ENCODE measurements around the gene ARL2.

The ARL2 gene

GRCh38 chr11:65058419-65059054, 44.6 kb downstream of the ARL2 start, which contains the start of gene NAALADL1:
NAALADL1 (minus strand) TSS chr11:65058553; CDS start chr11:65058521, 32 bp downstream.
- no peak for DNase-seq (ENCODE audit: extremely low spot score)
- TF ChIP-seq TARDBP (IDR thresholded peaks at IDR 0.05) (no peak), BHLHE40 (IDR thresholded peaks at IDR 0.05; ENCODE audit: borderline replicate concordance) (no peak), CTBP1 (IDR thresholded peaks at IDR 0.05; ENCODE audit: borderline replicate concordance) (no peak), PKNOX1 (IDR thresholded peaks at IDR 0.05) (no peak), ELF4 (IDR thresholded peaks at IDR 0.05) (no peak), HDGF (IDR thresholded peaks at IDR 0.05; ENCODE audit: borderline replicate concordance) (no peak), L3MBTL2 (conservative IDR thresholded peaks at IDR 0.05) (no peak)
- POLR2A ChIA-PET, result interaction anchor here (0.6 to 2.0 kb wide), 2 partner anchors 17 to 20 kb away, joined by 3 to 10 read pairs; partner anchors contain the start of gene SAC3D1
- CTCF ChIA-PET, result no interaction called here

DNA sequence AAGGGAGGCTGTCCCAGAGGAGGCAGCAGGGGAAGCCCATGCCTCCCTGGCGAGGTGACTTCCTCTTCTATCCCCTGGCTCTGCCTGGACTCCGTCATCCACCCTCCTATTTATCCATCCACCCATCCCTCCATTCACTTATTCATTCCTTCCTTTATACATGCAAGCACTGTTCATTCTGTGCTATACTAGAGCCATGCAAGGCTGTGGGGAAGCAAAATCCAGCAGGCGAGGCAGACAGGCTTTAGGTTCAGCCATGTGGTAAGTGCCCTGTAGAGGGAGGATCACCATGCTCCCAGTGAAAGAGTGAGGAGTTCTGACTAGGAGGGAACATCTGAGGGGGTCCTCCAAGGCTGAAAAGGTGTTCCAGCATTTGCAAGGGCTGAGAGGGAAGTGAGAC, 45.6 kb downstream of the ARL2 start:
- CTCF ChIA-PET, result no interaction called here
- no peak for DNase-seq (ENCODE audit: extremely low spot score)

DNA sequence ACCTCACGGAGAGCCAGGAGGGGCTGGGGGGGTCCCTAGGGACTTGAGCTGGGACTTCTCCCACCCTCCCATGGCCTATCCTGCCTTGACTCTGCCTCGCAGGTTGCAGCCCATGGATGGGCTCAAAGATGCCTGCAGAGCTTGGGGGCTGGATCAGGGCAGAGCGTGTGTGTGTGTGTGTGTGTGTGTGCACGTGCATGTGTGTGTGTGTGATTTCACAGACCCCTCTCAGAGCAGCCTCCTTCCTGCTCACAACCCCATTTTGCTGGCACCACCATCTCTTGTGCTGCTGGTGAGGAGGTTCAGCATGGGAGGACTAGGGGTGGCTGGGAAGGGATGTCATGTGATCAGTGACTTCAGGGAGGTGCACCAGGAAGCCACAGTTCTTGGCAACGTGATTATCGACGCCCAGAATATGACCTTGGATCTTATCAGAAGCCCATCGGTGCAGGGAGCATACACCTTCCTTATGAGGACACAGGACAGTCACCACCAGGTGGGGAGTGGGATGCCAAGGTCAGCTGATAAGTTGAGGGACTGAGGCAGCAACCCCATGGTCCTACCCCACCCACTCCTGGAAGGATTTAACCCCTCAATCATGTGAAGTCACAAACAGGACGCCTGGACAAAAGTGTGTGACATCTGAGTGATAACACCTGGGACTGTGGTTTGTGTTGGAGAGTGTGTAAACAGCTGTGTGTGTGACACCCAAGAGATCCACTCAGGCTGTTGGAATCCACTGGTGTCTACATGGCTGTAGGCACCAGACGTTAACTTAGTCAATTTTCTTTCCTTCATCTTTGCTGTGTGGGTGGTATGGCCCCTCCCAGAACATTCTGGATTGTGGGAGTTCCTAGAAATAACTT, 46.2 kb downstream of the ARL2 start:
- no peak for DNase-seq (ENCODE audit: extremely low spot score)
- ChIA-PET CTCF (no interaction called here), POLR2A (no interaction called here)
- TF ChIP-seq ARNT (IDR thresholded peaks at IDR 0.05) (no peak), BHLHE40 (IDR thresholded peaks at IDR 0.05; ENCODE audit: borderline replicate concordance) (no peak), LEF1 (IDR thresholded peaks at IDR 0.05; ENCODE audit: borderline replicate concordance) (no peak), ZNF384 (IDR thresholded peaks at IDR 0.05) (no peak), SUZ12 (IDR thresholded peaks at IDR 0.05) (no peak), FOXM1 (IDR thresholded peaks at IDR 0.05; ENCODE audit: borderline replicate concordance) (no peak), FOXK2 (IDR thresholded peaks at IDR 0.05) (no peak), ELF4 (IDR thresholded peaks at IDR 0.05) (no peak), NFRKB (IDR thresholded peaks at IDR 0.05) (no peak), L3MBTL2 (conservative IDR thresholded peaks at IDR 0.05) (no peak), TARDBP (IDR thresholded peaks at IDR 0.05) (no peak), FOXA1 (IDR thresholded peaks at IDR 0.05) (no peak), HDGF (IDR thresholded peaks at IDR 0.05; ENCODE audit: borderline replicate concordance) (no peak), CTBP1 (IDR thresholded peaks at IDR 0.05; ENCODE audit: borderline replicate concordance) (no peak), SP1 (IDR thresholded peaks at IDR 0.05) (no peak), PKNOX1 (IDR thresholded peaks at IDR 0.05) (no peak)

More for the DNA sequence above, 45.6 kb downstream of the ARL2 start:
- TF ChIP-seq ZNF384 (IDR thresholded peaks at IDR 0.05), result no peak
- TF ChIP-seq PKNOX1 (IDR thresholded peaks at IDR 0.05), result no peak
- no peak for TF ChIP-seq ELF4 (IDR thresholded peaks at IDR 0.05)
- TF ChIP-seq CTBP1 (IDR thresholded peaks at IDR 0.05; ENCODE audit: borderline replicate concordance), result no peak
- TF ChIP-seq SUZ12 (IDR thresholded peaks at IDR 0.05), result no peak
- TF ChIP-seq L3MBTL2 (conservative IDR thresholded peaks at IDR 0.05), result no peak
- no peak for TF ChIP-seq NFRKB (IDR thresholded peaks at IDR 0.05)
- TF ChIP-seq ARNT (IDR thresholded peaks at IDR 0.05), result no peak
- no peak for TF ChIP-seq FOXA1 (IDR thresholded peaks at IDR 0.05)
- POLR2A ChIA-PET, result interaction anchor here (2.0 kb wide), 1 partner anchor 18 kb away, joined by 10 read pairs; the partner anchor contains the start of gene SAC3D1

GRCh38 chr11:65060913-65061408, 47.0 kb downstream of the ARL2 start:
- peak; percentile 38 for DNase-seq (ENCODE audit: extremely low spot score)
- ChIA-PET CTCF (no interaction called here), POLR2A (no interaction called here)
- TF ChIP-seq ARNT (IDR thresholded peaks at IDR 0.05) (no peak), FOXM1 (IDR thresholded peaks at IDR 0.05; ENCODE audit: borderline replicate concordance) (no peak), NFRKB (IDR thresholded peaks at IDR 0.05) (no peak), TARDBP (IDR thresholded peaks at IDR 0.05) (no peak)

GRCh38 chr11:65063532-65063931, 49.6 kb downstream of the ARL2 start:
- no peak for TF ChIP-seq FOXA1 (IDR thresholded peaks at IDR 0.05)
- no peak for TF ChIP-seq FOXM1 (IDR thresholded peaks at IDR 0.05; ENCODE audit: borderline replicate concordance)
- TF ChIP-seq LEF1 (IDR thresholded peaks at IDR 0.05; ENCODE audit: borderline replicate concordance), result no peak
- no peak for TF ChIP-seq SP1 (IDR thresholded peaks at IDR 0.05)
- no peak for TF ChIP-seq CTBP1 (IDR thresholded peaks at IDR 0.05; ENCODE audit: borderline replicate concordance)
- TF ChIP-seq ARNT (IDR thresholded peaks at IDR 0.05), result no peak
- CTCF ChIA-PET, result interaction anchor here (1.3 kb wide), 1 partner anchor 50 kb away, joined by 3 read pairs; no protein-coding TSS in a partner anchor
- no peak for DNase-seq (ENCODE audit: extremely low spot score)
- POLR2A ChIA-PET, result interaction anchor here (1.3 kb wide), 2 partner anchors 12 to 33 kb away, joined by 5 read pairs; partner anchors contain the start of gene VPS51

- ChIA-PET CTCF (no interaction called here), POLR2A (no interaction called here)
- DNase-seq (ENCODE audit: extremely low spot score), result no peak
- no peak for TF ChIP-seq L3MBTL2 (conservative IDR thresholded peaks at IDR 0.05)
- TF ChIP-seq HDGF (IDR thresholded peaks at IDR 0.05; ENCODE audit: borderline replicate concordance), result no peak
- TF ChIP-seq FOXA1 (IDR thresholded peaks at IDR 0.05), result no peak
- no peak for TF ChIP-seq SUZ12 (IDR thresholded peaks at IDR 0.05)
- no peak for TF ChIP-seq LEF1 (IDR thresholded peaks at IDR 0.05; ENCODE audit: borderline replicate concordance)
- TF ChIP-seq SP1 (IDR thresholded peaks at IDR 0.05), result no peak
- no peak for TF ChIP-seq PKNOX1 (IDR thresholded peaks at IDR 0.05)
- TF ChIP-seq FOXK2 (IDR thresholded peaks at IDR 0.05), result no peak
- no peak for TF ChIP-seq FOXM1 (IDR thresholded peaks at IDR 0.05; ENCODE audit: borderline replicate concordance)
- no peak for TF ChIP-seq CTBP1 (IDR thresholded peaks at IDR 0.05; ENCODE audit: borderline replicate concordance)
- no peak for TF ChIP-seq ELF4 (IDR thresholded peaks at IDR 0.05)
Observed at GRCh38 chr11:65064847-65065240, 50.9 kb downstream of the ARL2 start.
